Heart left ventricle (tissue), 16 donors: ENCODE results near the gene RALGPS1. TPM values are rescaled to one million over a fixed set of nuclear protein-coding genes. Genes with fewer than 3 reads are reported as not detected.

Source experiments
- ATAC-seq, 4 donors: fragments of 200-7000 bp; cut with Tn5 transposase; one replicate each; pipeline ENCODE4 v1.9.1; 2020 to 2022; ENCODE audit warnings: moderate library complexity in 4 of 4, mild to moderate bottlenecking in 3 of 4, moderate number of reproducible peaks in 1 of 4
- DNase-seq, 5 donors: peaks; one replicate each; pipeline ENCODE4 v3.0.0-alpha.2; 2020
- H3K27ac ChIP-seq, 12 donors: fragments of 200-600 bp; sonication (generic) in 4 of 12; one replicate each; pipeline versions ENCODE4 v1.5.0 to v1.8.0; 2016 to 2022; ENCODE audit warnings: mild to moderate bottlenecking in 2 of 12
- H3K27me3 ChIP-seq, 9 donors: fragments of 200-600 bp; sonication (generic) in 2 of 9; one replicate each; pipeline versions ENCODE4 v1.5.1 to v1.8.0; 2016 to 2022; ENCODE audit warnings: mild to moderate bottlenecking in 3 of 9
- H3K36me3 ChIP-seq, 9 donors: fragments of 200-600 bp; sonication (generic) in 2 of 9; one replicate each; pipeline versions ENCODE4 v1.5.0 to v1.8.0; 2018 to 2022; ENCODE audit warnings: mild to moderate bottlenecking in 2 of 9
- H3K4me1 ChIP-seq, 12 donors: fragments of 200-600 bp; sonication (generic) in 4 of 12; one replicate each; pipeline versions ENCODE4 v1.5.0 to v1.8.0; 2016 to 2022; ENCODE audit warnings: mild to moderate bottlenecking in 3 of 12
- H3K4me3 ChIP-seq, 12 donors: fragments of 200-600 bp; sonication (generic) in 4 of 12; one replicate each; pipeline versions ENCODE4 v1.5.0 to v1.8.0; 2017 to 2022; ENCODE audit warnings: mild to moderate bottlenecking in 9 of 12, moderate library complexity in 4 of 12
- H3K9me3 ChIP-seq, 12 donors: fragments of 200-600 bp; sonication (generic) in 4 of 12; one replicate each; pipeline versions ENCODE4 v1.5.0 to v1.8.0; 2016 to 2022; ENCODE audit warnings: mild to moderate bottlenecking in 1 of 12
- POLR2A ChIP-seq, 2 donors: fragments of 450-650 bp; IDR thresholded peaks; one replicate each; pipeline ENCODE4 v1.6.1; 2017; ENCODE audit warnings: antibody characterized with exemption in 2 of 2, mild to moderate bottlenecking in 2 of 2, moderate library complexity in 2 of 2
- WGBS, 4 donors: extraction: QIAGEN DNeasy Blood & Tissue Kit in 2 of 4; methylation state at CpG; one replicate each; pipeline versions ENCODE4 v1.1.5 to v1.1.7; 2013 to 2018; 5-methylcytosine and 5-hydroxymethylcytosine counted together
- intact Hi-C, 10 donors: fragments of 100-400 bp; cut with DNase I; formaldehyde crosslinking; loops; one replicate each; pipeline versions ENCODE4 v1.11.1 to v1.14.2; 2022
- polyA plus RNA-seq, 2 donors: library from polyadenylated mRNA; stranded (reverse); fragments of 200-250 nt; gene quantifications; one replicate each; pipeline ENCODE4 v1.2.3, GENCODE V29; 2013
- total RNA-seq, 9 donors: library from RNA; depleted of rRNA in 2 of 9; stranded (reverse); fragments of >200 nt in 2 of 9; fragmentation: NEBNext Ultra II Directional in 3 of 9; extraction: Animal tissue kit (Norgen Biotek cat#: 25700) in 3 of 9; gene quantifications; one replicate each; pipeline versions ENCODE4 v1.1.0 to v1.2.4, GENCODE V29; 2016 to 2023
- TF ChIP-seq, protein P1 (sequence below), 12 donors: fragments of 200-600 bp; sonication (generic) in 4 of 12; IDR thresholded peaks; one replicate each; pipeline versions ENCODE4 v1.5.0 to v1.8.0; 2018 to 2022; ENCODE audit warnings: antibody characterized with exemption in 12 of 12, mild to moderate bottlenecking in 5 of 12
- donor health status: ischemic (EF 13 %, LVEDD 7.1; RV severe dilation, severe dysfunction).
- donor health status: healthy with polysubstance abuse.
- donor health status: DM: no; HTN: yes; CAD: no.
- donor health status: DM: no; HTN: no; CAD: no.
- donor health status: ischemic (EF 25% LVEDD 6.9; RV normal size, moderate dysfunction).
- donor health status: ischemic (EF 25% LVEDD 5.7; RV mildly dilated, moderate dysfunction).
- donor health status: healthy.
- donor health status: DM: yes; HTN: yes; CAD: no.
- donor health status: ischemic (EF 35%, LVEDD 5.7; RV mildly dilated, moderate dysfunction).
- donor health status: nonischemic (EF 11% LVEDD 7.7; RV severe dilation, severe dysfunction).
- donor health status: DM: yes; HTN: yes; CAD: no.
- donor health status: PGD.
- donor health status: ischemic (EF 29% LVEDD 5.4; RV normal size, mild dysfunction).
- donor health status: nonischemic (EF 23%, LVEDD 6.1; RV moderate dilation, normal function).

Gene RALGPS1
- total and polyA plus RNA-seq, 11 donors, result 8.0 to 21.8 (median 14.4) TPM

DNA sequence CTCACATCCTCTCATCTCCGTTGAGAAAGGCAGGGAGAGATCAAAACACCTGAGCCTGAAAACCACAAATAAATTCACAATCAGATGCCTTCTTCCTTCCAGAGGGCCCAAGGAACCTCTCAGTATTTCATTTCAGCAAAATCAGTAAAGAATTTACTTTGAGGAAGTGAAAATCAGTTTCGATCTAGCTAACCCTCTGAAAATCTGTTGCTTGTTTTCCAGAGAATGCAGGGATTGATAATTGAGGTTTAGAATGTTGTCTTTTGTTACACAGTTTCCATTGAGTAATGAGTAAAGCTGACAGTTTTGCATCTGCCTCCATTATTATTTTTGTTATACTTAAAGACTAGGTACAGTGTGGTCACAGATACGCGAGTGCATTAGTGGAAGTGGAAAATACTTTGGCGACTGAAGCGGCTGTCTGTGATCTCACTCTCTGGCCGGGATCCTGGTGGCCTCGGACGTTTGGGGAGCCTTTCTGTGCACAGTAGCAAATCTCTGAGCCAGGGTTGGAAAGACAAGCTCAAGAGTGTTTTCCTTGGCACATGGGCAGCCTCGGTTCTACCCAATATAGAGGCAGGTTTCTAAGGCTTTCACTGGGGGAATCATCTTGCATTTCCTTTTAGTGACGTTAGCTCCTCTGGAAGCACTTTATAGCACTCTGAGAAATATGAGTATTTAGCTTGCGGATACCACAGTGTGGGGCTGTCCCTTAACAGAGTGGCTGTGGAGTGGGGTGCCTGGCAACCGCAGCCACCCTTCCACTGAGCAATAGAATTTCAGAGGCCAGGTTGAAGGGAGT is 240.0 kb downstream of the RALGPS1 start:
- Histone ChIP-seq H3K4me3 (peak overlapping the region in 7 of 12 donors; percentile 2 to 27 (median 23)), H3K36me3 (no peaks in the 10 kb centered on the region), H3K4me1 (peaks cover 0 to 33% (median 22%) of the 10 kb centered on the region in 12 donors), H3K27ac (peak overlapping the region in 11 of 12 donors; percentile 24 to 81 (median 70)), H3K9me3 (no peaks in the 10 kb centered on the region), H3K27me3 (no peaks in the 10 kb centered on the region)
- peak; percentile 73 to 83 (median 81) for DNase-seq
- WGBS, 4 donors, result 26 to 45% (median 30%) methylated on average over 13 of the region's 13 CpGs
- TF ChIP-seq, protein P1, sequence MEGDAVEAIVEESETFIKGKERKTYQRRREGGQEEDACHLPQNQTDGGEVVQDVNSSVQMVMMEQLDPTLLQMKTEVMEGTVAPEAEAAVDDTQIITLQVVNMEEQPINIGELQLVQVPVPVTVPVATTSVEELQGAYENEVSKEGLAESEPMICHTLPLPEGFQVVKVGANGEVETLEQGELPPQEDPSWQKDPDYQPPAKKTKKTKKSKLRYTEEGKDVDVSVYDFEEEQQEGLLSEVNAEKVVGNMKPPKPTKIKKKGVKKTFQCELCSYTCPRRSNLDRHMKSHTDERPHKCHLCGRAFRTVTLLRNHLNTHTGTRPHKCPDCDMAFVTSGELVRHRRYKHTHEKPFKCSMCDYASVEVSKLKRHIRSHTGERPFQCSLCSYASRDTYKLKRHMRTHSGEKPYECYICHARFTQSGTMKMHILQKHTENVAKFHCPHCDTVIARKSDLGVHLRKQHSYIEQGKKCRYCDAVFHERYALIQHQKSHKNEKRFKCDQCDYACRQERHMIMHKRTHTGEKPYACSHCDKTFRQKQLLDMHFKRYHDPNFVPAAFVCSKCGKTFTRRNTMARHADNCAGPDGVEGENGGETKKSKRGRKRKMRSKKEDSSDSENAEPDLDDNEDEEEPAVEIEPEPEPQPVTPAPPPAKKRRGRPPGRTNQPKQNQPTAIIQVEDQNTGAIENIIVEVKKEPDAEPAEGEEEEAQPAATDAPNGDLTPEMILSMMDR (IDR thresholded peaks at IDR 0.05), result peak in 3 of 12 donors; percentile 12 to 42 (median 39)
- TF ChIP-seq POLR2A (IDR thresholded peaks at IDR 0.05), result no peak
- ATAC-seq, result peak; percentile 65 to 93 (median 90)
- intact Hi-C loops, result no loop called here

DNA sequence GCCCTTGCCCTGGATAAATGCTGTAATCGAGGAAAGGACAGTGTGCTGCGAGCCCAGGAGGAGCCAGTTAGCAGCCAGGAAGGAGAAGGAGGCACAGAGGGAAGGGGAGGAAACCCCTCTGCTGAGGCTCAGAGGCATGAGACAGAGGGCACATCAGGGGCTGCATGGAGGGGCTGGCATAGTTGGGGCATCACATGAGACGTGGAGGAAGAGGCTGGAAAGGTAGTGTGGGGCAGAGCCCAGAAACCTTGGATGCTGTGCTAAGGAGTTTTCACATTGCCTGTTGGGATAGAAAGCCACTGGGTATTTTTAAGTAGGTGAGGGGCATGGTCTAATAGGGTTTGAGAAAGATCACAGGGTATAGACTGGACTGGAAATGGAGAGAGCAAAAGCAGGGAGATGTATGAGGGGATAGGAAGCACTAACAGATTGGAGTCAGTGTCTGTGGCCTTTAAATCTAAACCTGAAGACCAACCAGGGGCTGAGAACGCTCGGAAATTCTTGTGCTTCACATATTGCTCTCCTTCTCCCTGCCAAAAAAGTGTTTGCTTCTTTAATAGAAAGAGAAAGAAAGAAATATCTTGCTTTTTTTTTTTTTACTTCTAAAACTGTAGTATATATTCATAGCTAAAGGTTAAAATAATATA is 240.9 kb downstream of the RALGPS1 start:
- peaks cover 0 to 40% (median 24%) of the 10 kb centered on the region in 12 donors for H3K4me1 ChIP-seq
- DNase-seq (no peak), ATAC-seq (peak in 1 of 4 donors; percentile 8)
- WGBS, 4 donors, result 67 to 84% (median 76%) methylated on average over 5 of the region's 5 CpGs
- no peaks in the 10 kb centered on the region for H3K36me3 ChIP-seq
- peak overlapping the region in 11 of 12 donors; percentile 24 to 81 (median 70) for H3K27ac ChIP-seq
- TF ChIP-seq, protein P1 (IDR thresholded peaks at IDR 0.05), result no peak
- TF ChIP-seq POLR2A (IDR thresholded peaks at IDR 0.05), result no peak
- intact Hi-C loops, result no loop called here
- H3K27me3 ChIP-seq, result no peaks in the 10 kb centered on the region
- H3K4me3 ChIP-seq, result no peak overlapping the region
- H3K9me3 ChIP-seq, result no peaks in the 10 kb centered on the region

DNA sequence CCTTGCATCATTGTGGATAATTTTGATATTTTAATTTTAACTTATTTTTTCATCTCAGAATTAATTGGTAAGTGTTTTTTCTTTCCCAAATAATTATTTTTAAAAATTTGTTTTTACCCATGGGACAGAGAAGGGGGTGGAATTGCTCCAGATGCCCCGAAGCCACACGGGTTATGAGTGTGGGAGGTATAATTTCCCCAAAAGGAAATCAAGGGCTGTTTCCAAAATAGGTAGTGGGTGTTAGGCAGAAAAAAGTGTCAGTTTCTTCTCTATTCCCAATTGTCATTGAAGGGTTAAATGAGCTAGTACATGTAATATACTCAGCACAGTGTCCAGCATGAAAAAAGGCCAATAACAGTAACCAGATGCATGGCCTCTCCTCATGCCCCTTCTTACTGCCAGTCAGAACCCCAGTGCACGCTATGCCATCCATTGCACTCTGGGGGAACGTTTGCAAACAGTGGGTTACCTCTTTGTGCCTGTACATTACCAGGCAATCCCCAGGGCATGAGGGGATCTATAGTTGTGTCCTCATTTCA is 244.3 kb downstream of the RALGPS1 start:
- WGBS, 4 donors, result 78 to 90% (median 79%) methylated on average over 4 of the region's 4 CpGs
- no peak for ATAC-seq
- TF ChIP-seq, protein P1 (IDR thresholded peaks at IDR 0.05), result no peak
- TF ChIP-seq POLR2A (IDR thresholded peaks at IDR 0.05), result no peak
- DNase-seq, result no peak
- Histone ChIP-seq H3K9me3 (no peaks in the 10 kb centered on the region), H3K27me3 (no peaks in the 10 kb centered on the region), H3K4me3 (no peak overlapping the region), H3K27ac (peak overlapping the region in 2 of 12 donors; percentile 11 to 58), H3K36me3 (no peaks in the 10 kb centered on the region), H3K4me1 (peaks cover 0 to 59% (median 31%) of the 10 kb centered on the region in 12 donors)
- intact Hi-C loops, result no loop called here

DNA sequence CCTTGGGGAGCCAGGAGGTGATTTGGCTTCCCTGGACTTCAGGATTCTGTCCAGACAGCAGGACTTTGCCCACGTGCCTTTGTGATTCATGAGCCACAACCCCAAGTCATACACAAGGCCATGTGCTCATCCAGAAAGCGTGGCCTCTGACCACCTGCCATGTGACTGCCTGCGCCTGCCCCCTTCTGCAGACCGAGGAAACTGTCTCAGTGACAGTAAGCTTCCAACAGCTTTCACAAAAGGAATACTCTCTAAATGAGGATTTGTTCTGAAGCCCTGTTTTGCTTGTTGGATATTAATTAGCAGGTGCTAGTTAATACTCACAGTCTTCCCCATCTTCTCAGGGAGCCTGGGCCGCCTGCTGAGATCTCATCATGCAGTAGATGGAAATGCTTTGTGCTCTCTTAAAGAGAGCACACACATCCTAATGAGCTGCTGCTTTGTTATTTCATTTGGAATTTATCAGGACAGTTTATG is 244.8 kb downstream of the RALGPS1 start:
- Histone ChIP-seq H3K36me3 (no peaks in the 10 kb centered on the region), H3K4me1 (peaks cover 0 to 58% (median 27%) of the 10 kb centered on the region in 12 donors), H3K27ac (peak overlapping the region in 4 of 12 donors; percentile 37 to 58 (median 46)), H3K9me3 (no peaks in the 10 kb centered on the region), H3K4me3 (no peak overlapping the region), H3K27me3 (no peaks in the 10 kb centered on the region)
- intact Hi-C loops, result no loop called here
- DNase-seq (peak in 4 of 5 donors; percentile 46 to 73 (median 61)), ATAC-seq (peak; percentile 45 to 60 (median 54))
- 45 to 49% (median 48%) methylated on average over 5 of the region's 5 CpGs for WGBS, 4 donors
- no peak for TF ChIP-seq POLR2A (IDR thresholded peaks at IDR 0.05)
- TF ChIP-seq, protein P1 (IDR thresholded peaks at IDR 0.05), result peak in 5 of 12 donors; percentile 11 to 48 (median 29)
